RKO (cell line): ENCODE data around the gene AEBP2.
"Not testable (repeated sequence)": the region's sequence is repeated elsewhere in the genome, so short reads cannot be mapped to it uniquely, and the experiment has no call there.

Experiments used
- DNase-seq: peaks from one replicate; pipeline ENCODE4 v3.0.0-alpha.2; 2016; ENCODE audit warnings: low spot score

AEBP2 gene

GRCh38 chr12:19507823-19508222 lies 68.5 kb downstream of the AEBP2 start:
- DNase-seq, result no peak

GRCh38 chr12:19510461-19510860 lies 71.2 kb downstream of the AEBP2 start:
- DNase-seq, result no peak

GRCh38 chr12:19515179-19515578 lies 75.9 kb downstream of the AEBP2 start:
- no peak for DNase-seq

- DNase-seq, result no peak
These were observed 78.3 kb downstream of the AEBP2 start for GRCh38 chr12:19517583-19517982.

- DNase-seq, result no peak
These were observed 78.9 kb downstream of the AEBP2 start for GRCh38 chr12:19518209-19518608.

GRCh38 chr12:19520646-19521415 lies 81.5 kb downstream of the AEBP2 start:
- no peak for DNase-seq

GRCh38 chr12:19525274-19525673 lies 86.0 kb downstream of the AEBP2 start:
- no peak for DNase-seq

GRCh38 chr12:19527866-19528265 lies 88.6 kb downstream of the AEBP2 start:
- no peak for DNase-seq

GRCh38 chr12:19528750-19529149 lies 89.5 kb downstream of the AEBP2 start:
- no peak for DNase-seq

- peak; percentile 51 for DNase-seq
These were observed 90.8 kb downstream of the AEBP2 start for GRCh38 chr12:19529951-19530636.

- no peak for DNase-seq
These were observed 91.3 kb downstream of the AEBP2 start for GRCh38 chr12:19530637-19531023.

- DNase-seq, result no peak
These were observed 94.3 kb downstream of the AEBP2 start for GRCh38 chr12:19533567-19533966.

GRCh38 chr12:19539071-19539470 lies 99.8 kb downstream of the AEBP2 start:
- DNase-seq, result no peak

- no peak for DNase-seq
These were observed 100.5 kb downstream of the AEBP2 start for GRCh38 chr12:19539836-19540235.

GRCh38 chr12:19542606-19543005 lies 103.3 kb downstream of the AEBP2 start:
- DNase-seq, result no peak

- DNase-seq, result no peak
These were observed 105.1 kb downstream of the AEBP2 start for GRCh38 chr12:19544353-19544752.

- no peak for DNase-seq
These were observed 106.0 kb downstream of the AEBP2 start for GRCh38 chr12:19545301-19545700.

GRCh38 chr12:19546027-19546426 lies 106.7 kb downstream of the AEBP2 start:
- DNase-seq, result no peak

GRCh38 chr12:19546611-19547162 lies 107.4 kb downstream of the AEBP2 start:
- DNase-seq, result no peak

- no peak for DNase-seq
These were observed 108.0 kb downstream of the AEBP2 start for GRCh38 chr12:19547271-19547671.

GRCh38 chr12:19548834-19549233 lies 109.5 kb downstream of the AEBP2 start:
- no peak for DNase-seq

- no peak for DNase-seq
These were observed 111.3 kb downstream of the AEBP2 start for GRCh38 chr12:19550626-19551025.

- DNase-seq, result not testable (repeated sequence)
These were observed 113.3 kb downstream of the AEBP2 start for GRCh38 chr12:19552441-19553097.
